Astrocyte of the spinal cord (primary cell): ENCODE results near the gene LRP6.

Experiments
- DNase-seq: peaks from one replicate; pipeline ENCODE4 v3.0.0; 2011; ENCODE audit warnings: low read depth, low spot score
- H3K4me3 ChIP-seq: 2 replicates; pipeline ENCODE4 v1.5.1; 2011; ENCODE audit warnings: low read depth, mild to moderate bottlenecking, low read length, moderate library complexity
- CTCF ChIP-seq: IDR thresholded peaks from 2 replicates; pipeline ENCODE4 v1.5.1; 2012; ENCODE audit warnings: low read depth, mild to moderate bottlenecking, low read length, inconsistent platforms
- in situ Hi-C: cut with HindIII; loops from 2 replicates; pipeline ENCODE4 v1.10.0; 2017; ENCODE audit warnings: low sequenced_read_pairs

The LRP6 gene

GRCh38 chr12:12097891-12098690, 168.8 kb downstream of the LRP6 start:
- in situ Hi-C loops = no loop called here
- DNase-seq = no peak
- no peak for TF ChIP-seq CTCF
- H3K4me3 ChIP-seq = no peak overlapping the region

GRCh38 chr12:12095021-12095420, 171.8 kb downstream of the LRP6 start:
- DNase-seq = no peak
- TF ChIP-seq CTCF = no peak
- in situ Hi-C loops = no loop called here
- no peak overlapping the region for H3K4me3 ChIP-seq

- TF ChIP-seq CTCF = no peak
- no peak overlapping the region for H3K4me3 ChIP-seq
- no peak for DNase-seq
- in situ Hi-C loops = no loop called here
These were observed 172.4 kb downstream of the LRP6 start for GRCh38 chr12:12094481-12094880.

GRCh38 chr12:12091977-12092663, 174.7 kb downstream of the LRP6 start:
- H3K4me3 ChIP-seq = no peak overlapping the region
- in situ Hi-C loops = no loop called here
- peak; percentile 54 for DNase-seq
- no peak for TF ChIP-seq CTCF

GRCh38 chr12:12091071-12091470, 175.8 kb downstream of the LRP6 start:
- no peak for DNase-seq
- H3K4me3 ChIP-seq = no peak overlapping the region
- TF ChIP-seq CTCF = no peak
- in situ Hi-C loops = no loop called here

- TF ChIP-seq CTCF = no peak
- in situ Hi-C loops = no loop called here
- H3K4me3 ChIP-seq = no peak overlapping the region
- DNase-seq = no peak
These were observed 178.1 kb downstream of the LRP6 start for GRCh38 chr12:12088761-12089160.
